CD4-positive, alpha-beta T cell treated with Interleukin-17A for 4 hours (primary cell): Measurements from ENCODE around the gene OVOL1.

Experiments used
- DNase-seq: peaks from one replicate; pipeline ENCODE4 v3.0.0-alpha.2; 2020; ENCODE audit warnings: mixed read lengths

OVOL1 gene

GRCh38 chr11:65793144-65793581 is 6.3 kb downstream of the OVOL1 start:
- DNase-seq = no peak

DNA sequence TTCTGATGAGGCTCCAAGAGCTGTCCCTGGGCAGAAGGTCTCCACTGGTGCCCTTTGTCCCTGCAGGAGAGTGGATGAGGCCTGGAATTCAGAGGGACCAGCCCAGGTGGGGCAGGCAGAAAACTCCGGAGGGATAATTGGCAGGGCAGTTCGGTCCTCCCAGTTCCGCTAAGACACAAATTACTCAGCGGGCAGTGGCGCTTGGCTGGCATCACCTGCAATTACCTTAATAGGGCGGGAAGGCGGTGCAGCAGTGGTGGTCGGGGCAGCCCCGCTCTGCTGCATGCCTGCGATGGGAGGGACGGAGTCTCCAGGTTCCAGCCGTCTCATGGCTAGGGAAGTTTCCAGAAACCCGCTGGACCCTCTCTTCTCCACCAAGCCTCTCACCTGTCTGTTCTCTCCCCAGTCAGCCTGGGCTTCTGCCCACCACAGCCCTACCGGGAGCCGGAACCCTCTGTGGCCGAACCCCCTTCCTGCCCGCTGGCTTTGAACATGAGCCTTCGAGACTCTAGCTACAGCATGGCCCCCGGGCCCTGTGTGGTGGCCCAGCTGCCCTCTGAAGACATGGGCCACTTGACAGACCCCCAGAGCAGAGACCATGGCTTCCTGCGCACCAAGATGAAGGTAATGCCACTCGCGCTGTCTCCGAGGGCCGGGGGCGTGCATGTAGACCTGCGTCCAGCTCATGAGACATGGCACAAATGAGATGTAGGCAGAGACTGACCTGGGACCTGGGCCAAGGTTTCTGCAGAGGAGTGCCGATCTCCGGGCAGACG is 7.0 kb downstream of the OVOL1 start:
- DNase-seq = no peak

GRCh38 chr11:65794570-65795510 is 8.0 kb downstream of the OVOL1 start:
- DNase-seq = no peak

- DNase-seq = no peak
These were observed 10.1 kb downstream of the OVOL1 start for GRCh38 chr11:65796726-65797601.

DNA sequence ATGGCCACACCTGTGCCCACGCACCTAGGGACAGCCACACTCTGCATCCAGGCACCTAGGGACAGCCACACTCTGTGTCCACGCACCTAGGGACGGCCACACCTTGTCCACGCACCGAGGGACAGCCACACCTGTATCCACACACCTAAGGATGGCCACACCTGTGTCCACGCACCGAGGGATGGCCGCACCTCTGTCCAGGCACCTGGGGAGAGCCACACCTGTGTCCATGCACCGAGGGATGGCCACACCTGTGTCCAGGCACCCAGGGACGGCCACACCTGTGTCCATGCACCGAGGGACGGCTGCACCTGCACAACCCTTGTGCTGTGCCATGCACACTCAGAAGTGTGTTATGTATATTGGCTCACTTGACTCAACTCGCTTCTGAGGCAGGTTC is 10.8 kb downstream of the OVOL1 start:
- DNase-seq = no peak

- no peak for DNase-seq
These were observed 12.0 kb downstream of the OVOL1 start for GRCh38 chr11:65798882-65799281.

- DNase-seq = no peak
These were observed 14.5 kb downstream of the OVOL1 start for GRCh38 chr11:65801153-65801987.

- no peak for DNase-seq
These were observed 16.0 kb downstream of the OVOL1 start for GRCh38 chr11:65802841-65803240.

GRCh38 chr11:65803797-65804492 is 17.1 kb downstream of the OVOL1 start:
- no peak for DNase-seq

GRCh38 chr11:65806979-65807378 is 20.1 kb downstream of the OVOL1 start:
- no peak for DNase-seq

GRCh38 chr11:65808744-65809341 is 22.0 kb downstream of the OVOL1 start:
- no peak for DNase-seq

DNA sequence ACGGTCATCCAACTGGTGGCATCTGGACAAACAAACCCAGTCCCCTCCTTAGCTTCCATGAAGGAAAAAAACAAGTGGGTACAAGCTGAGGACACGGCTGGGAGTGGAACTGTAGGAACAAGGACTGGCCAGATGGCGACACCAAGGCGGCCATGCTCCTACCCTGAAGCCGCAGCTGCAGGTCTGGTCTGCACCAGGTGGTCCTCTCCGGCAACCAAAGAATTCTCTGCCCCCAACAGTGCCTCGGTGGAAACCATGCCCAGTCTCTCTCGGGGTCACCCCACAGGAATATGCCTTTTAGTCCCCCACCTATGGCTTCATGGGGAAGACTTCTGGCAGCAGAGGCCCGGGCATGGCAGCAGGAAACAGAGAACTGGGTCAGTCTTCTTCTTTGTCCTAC is 22.6 kb downstream of the OVOL1 start:
- no peak for DNase-seq

DNA sequence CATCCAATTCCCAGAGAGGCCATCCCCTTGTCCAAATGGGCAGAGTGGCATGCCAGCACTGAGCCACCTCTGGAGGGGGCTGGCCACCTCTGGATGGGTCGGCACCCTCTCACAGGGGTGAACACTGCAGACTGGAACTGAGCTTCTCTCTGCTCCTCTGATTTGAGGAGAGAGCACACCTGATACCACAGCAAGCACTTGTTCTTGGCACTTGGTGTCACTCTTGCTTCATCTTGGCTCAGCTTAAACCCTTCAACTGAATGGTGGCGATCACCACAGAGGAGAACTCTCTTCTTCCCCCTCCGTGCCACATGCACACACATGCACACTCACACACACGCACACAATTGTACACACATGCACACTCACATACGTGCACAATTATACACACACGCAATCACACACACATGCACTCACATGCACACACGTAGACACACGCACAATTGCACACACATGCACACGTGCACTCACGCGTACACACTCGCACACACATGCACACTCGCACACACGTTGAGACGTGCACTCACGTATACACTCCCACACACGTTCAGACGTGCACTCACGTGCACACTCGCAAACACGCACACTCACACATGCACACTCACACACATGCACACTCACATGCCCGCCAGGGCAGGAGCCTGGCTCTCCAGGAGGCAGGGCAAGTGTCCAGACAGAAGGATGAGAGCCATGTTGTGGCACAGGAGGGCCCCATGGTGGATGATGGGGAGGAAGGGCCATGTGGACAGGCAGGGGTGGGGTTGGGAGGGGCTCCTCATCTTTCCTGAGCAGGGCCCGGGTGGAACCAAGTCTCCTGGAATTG is 23.4 kb downstream of the OVOL1 start:
- peak; percentile 28 for DNase-seq

- no peak for DNase-seq
These were observed 25.1 kb downstream of the OVOL1 start for GRCh38 chr11:65811764-65812475.

DNA sequence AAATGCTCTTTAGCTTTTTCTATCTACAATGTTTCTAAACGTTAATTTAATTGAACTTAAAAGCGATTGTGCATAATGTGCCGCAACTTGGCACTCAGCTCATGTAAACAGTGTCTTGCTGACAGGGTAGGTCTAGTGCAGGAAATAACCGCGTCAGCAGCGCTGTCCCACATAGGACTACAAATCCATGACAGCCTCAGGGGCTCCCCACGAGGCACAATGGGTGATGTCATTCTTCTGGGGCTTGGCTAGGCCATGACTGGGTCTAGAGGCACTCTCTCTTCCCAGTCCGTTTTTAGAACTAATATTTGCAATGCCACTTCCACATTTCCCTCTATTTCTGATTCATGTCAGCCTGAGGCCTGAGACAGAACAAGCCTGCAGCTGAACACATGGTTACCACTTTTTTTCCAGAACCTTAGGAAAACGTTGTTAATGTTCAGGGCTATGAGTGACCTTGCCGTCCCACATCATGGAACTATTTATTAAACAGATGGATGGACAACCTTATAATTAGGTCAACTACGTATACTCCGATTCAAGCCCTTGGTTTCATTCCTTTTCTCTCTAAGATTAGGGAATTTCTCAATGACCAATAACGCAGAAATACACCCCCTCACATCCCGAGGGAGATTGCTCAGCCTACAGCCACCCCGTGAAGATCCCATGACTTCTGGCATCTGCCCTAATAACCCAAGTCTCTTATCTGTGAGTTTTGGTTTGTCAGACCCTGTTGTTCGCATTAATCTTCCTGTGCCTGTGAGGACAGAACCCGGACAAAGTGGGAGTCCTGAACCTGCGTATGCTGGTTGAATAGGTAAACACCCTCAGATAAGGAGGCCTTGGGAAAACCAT is 27.5 kb downstream of the OVOL1 start:
- DNase-seq = no peak

- no peak for DNase-seq
These were observed 28.2 kb downstream of the OVOL1 start for GRCh38 chr11:65814986-65815565.

DNA sequence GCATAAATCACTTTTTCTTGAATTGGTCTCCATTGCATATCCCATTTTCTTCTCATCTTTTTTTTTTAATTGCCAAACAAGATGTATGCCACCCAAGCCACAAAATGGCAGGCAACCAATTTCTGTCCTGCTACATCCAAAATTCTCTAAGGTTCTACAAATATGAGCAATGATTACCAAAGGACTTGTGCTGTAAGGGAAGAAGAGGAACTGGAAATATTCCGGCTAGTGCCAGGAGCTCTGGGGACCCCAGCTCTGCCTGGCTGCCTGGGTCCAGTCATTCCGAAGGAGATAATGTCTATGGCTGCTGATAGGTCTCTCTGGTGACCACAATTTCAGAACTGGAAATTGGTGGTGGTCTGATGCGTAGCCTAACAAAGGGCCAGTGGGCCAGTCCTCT is 29.8 kb downstream of the OVOL1 start:
- no peak for DNase-seq

DNA sequence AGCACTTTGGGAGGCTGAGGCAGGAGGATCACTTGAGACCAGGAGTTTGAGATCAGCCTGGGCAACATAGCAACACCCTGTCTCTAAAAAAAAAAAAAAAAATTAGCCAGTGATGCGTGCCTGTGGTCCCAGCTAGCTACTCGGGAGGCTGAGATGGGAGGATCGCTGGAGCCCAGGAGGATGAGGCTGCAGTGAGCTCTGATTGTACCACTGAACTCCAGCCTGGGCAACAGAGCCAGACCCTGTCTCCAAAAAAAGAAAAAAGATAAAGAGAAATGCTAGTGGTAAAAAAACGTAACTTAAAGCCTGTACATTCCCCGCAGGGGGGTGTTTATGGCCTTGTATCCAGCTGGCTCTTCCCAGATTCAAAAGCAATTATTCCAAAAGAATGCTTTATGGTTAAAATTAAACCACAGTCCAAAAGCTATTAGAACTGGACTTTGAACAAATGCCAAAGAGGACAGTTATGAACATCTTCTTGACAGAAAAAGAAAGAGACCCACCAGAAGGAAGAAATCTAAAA is 30.5 kb downstream of the OVOL1 start:
- no peak for DNase-seq
